ENCODE data around the gene GPLD1. TPM values are rescaled to one million over a fixed set of nuclear protein-coding genes. Genes with fewer than 3 reads are reported as not detected.

Gene GPLD1
- total and polyA plus RNA-seq, 2 donors (not counting 1 experiment from before 2014, with no cell fraction given) = under 0.01 to 0.07 TPM

DNA sequence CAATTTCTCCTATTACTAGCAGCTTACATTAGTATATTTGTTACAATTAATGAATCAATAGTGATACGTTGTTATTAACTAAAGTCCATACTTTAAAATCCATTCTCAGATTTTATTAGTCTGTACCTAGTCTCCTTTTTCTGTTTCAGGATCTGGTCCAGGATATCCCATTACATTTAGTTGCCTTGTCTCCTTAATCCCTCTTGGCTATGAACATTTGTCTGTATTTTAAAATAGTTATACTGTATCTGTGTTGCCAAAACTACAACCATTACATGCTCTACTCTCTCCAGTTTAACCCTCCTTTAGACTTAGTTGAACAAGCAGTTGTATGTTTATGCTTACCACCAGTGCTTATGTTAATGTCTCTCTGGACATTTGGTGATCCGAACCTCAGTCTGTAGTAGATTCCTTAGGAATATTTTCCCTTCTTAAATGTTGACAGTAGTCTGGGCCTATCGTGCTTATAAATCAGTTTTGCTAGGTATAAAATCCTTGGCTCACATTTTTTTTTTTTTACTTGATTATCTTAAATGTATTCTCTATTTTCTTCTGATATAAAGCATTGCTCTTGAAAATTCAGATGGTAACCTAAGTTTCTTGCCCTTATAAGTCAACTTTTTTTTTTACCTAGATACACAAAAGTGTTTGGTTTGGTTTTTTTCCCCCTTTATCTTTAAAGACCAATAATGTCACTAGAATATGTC is 17.6 kb upstream of the GPLD1 start:
- Histone ChIP-seq H3K4me2 (ENCODE audit: extremely low read depth, insufficient read depth, low read length) (no peak overlapping the region), H2AFZ (ENCODE audit: low read length) (no peak overlapping the region), H3K27ac (ENCODE audit: insufficient read depth, low read length) (no peak overlapping the region), H4K20me1 (ENCODE audit: control insufficient read depth, extremely low read depth, insufficient read depth, low read length) (no peaks in the 10 kb centered on the region), H3K4me1 (ENCODE audit: control insufficient read depth, extremely low read depth, insufficient read depth, low read length) (no peaks in the 10 kb centered on the region), H3K27me3 (ENCODE audit: control insufficient read depth, insufficient read depth, low read length) (no peaks in the 10 kb centered on the region), H3K79me2 (ENCODE audit: control insufficient read depth, insufficient read depth, low read length) (no peaks in the 10 kb centered on the region), H3K9ac (ENCODE audit: insufficient read depth, low read length) (no peak overlapping the region), H3K9me3 (ENCODE audit: control insufficient read depth, insufficient read depth, low read depth, low read length) (no peaks in the 10 kb centered on the region), H3K4me3 (replicated peaks in 1 of 4; ENCODE audit: control extremely low read depth in 1 of 4, insufficient read depth in 1 of 4, low read depth in 3 of 4, low read length in 4 of 4) (no peak overlapping the region), H3K36me3 (ENCODE audit: control insufficient read depth, insufficient read depth, low read length) (no peaks in the 10 kb centered on the region)
- TF ChIP-seq, protein P1, sequence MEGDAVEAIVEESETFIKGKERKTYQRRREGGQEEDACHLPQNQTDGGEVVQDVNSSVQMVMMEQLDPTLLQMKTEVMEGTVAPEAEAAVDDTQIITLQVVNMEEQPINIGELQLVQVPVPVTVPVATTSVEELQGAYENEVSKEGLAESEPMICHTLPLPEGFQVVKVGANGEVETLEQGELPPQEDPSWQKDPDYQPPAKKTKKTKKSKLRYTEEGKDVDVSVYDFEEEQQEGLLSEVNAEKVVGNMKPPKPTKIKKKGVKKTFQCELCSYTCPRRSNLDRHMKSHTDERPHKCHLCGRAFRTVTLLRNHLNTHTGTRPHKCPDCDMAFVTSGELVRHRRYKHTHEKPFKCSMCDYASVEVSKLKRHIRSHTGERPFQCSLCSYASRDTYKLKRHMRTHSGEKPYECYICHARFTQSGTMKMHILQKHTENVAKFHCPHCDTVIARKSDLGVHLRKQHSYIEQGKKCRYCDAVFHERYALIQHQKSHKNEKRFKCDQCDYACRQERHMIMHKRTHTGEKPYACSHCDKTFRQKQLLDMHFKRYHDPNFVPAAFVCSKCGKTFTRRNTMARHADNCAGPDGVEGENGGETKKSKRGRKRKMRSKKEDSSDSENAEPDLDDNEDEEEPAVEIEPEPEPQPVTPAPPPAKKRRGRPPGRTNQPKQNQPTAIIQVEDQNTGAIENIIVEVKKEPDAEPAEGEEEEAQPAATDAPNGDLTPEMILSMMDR (conservative IDR thresholded peaks at IDR 0.05 in 1 of 2, IDR thresholded peaks at IDR 0.05 in 1 of 2; ENCODE audit: low read depth in 1 of 2, low read length in 2 of 2) = no peak
- TF ChIP-seq EZH2 (IDR thresholded peaks at IDR 0.05; ENCODE audit: low read length, missing control alignments) = no peak
- DNase-seq (ENCODE audit: low read depth in 2 of 2) = no peak

DNA sequence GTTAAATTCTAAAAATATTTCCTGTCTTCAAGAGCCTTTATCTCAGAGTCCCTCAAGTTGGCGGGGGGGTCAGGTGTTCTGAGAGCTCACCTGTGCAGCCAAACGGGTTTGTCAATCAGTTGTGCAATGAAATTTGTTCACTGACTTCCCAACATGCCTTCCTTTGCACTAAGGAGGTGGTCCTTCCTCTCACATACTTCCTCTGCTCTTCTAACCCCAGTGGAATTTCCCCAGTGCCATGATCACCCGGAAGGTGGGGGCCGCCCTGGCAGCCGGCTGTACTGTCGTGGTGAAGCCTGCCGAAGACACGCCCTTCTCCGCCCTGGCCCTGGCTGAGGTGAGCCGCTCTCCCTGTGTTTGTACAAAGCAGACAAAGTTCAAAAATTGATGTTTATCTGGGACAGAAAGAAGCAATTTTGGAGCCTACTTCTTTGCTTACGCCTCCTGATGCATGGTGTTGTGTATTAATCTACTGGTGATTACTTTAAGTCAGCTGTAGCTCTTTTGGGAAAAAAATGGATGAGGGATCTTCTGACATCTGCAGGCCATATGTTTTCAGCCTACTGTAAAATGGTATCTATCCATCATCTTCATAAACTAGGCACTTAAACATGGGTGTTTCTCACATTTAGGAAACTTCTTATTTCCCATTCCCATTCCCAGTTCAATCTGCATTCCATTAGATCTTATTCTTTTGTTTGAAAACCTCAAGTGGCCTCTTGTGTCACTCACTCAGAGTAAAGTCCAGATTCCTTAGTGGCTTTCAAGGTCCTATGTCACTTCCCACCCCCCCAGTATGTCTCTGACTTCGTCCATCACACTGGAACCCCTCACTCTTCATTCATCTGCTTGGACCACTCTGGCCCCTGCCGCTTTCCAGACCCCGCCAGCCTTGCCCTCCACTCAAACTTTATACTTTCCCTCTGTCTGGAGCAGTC is 15.5 kb upstream of the GPLD1 start:
- TF ChIP-seq, protein P1 (conservative IDR thresholded peaks at IDR 0.05 in 1 of 2, IDR thresholded peaks at IDR 0.05 in 1 of 2; ENCODE audit: low read depth in 1 of 2, low read length in 2 of 2) = no peak
- TF ChIP-seq EZH2 (IDR thresholded peaks at IDR 0.05; ENCODE audit: low read length, missing control alignments) = no peak
- no peak overlapping the region for H3K27ac ChIP-seq (ENCODE audit: insufficient read depth, low read length)

DNA sequence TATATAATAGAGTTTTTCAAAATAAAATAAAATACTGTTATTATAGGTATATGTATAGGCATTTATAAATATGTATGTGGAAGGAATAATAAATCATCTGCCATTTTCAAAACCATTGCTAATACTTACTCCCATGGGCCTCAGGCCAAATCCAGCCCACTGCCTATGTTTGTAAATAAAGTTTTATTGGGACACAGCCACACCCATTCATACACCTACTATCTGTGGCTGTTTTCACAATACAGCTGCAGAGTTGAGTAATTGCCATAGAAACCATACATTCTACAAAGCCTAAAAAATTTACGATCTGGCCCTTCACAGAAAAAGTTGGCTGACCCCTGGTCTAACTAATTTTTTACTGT is 14.9 kb upstream of the GPLD1 start:
- Histone ChIP-seq H3K36me3 (ENCODE audit: control insufficient read depth, insufficient read depth, low read length) (no peaks in the 10 kb centered on the region), H3K27ac (ENCODE audit: insufficient read depth, low read length) (no peak overlapping the region), H3K4me1 (ENCODE audit: control insufficient read depth, extremely low read depth, insufficient read depth, low read length) (no peaks in the 10 kb centered on the region), H3K27me3 (ENCODE audit: control insufficient read depth, insufficient read depth, low read length) (no peaks in the 10 kb centered on the region), H3K9ac (ENCODE audit: insufficient read depth, low read length) (no peak overlapping the region), H4K20me1 (ENCODE audit: control insufficient read depth, extremely low read depth, insufficient read depth, low read length) (no peaks in the 10 kb centered on the region), H3K79me2 (ENCODE audit: control insufficient read depth, insufficient read depth, low read length) (no peaks in the 10 kb centered on the region), H3K9me3 (ENCODE audit: control insufficient read depth, insufficient read depth, low read depth, low read length) (no peaks in the 10 kb centered on the region), H3K4me2 (ENCODE audit: extremely low read depth, insufficient read depth, low read length) (no peak overlapping the region), H2AFZ (ENCODE audit: low read length) (no peak overlapping the region), H3K4me3 (replicated peaks in 1 of 4; ENCODE audit: control extremely low read depth in 1 of 4, insufficient read depth in 1 of 4, low read depth in 3 of 4, low read length in 4 of 4) (no peak overlapping the region)
- DNase-seq (ENCODE audit: low read depth in 2 of 2) = no peak
- TF ChIP-seq, protein P1 (conservative IDR thresholded peaks at IDR 0.05 in 1 of 2, IDR thresholded peaks at IDR 0.05 in 1 of 2; ENCODE audit: low read depth in 1 of 2, low read length in 2 of 2) = no peak
- no peak for TF ChIP-seq EZH2 (IDR thresholded peaks at IDR 0.05; ENCODE audit: low read length, missing control alignments)

More for the DNA sequence above, 15.5 kb upstream of the GPLD1 start:
- Histone ChIP-seq H4K20me1 (ENCODE audit: control insufficient read depth, extremely low read depth, insufficient read depth, low read length) (no peaks in the 10 kb centered on the region), H3K9me3 (ENCODE audit: control insufficient read depth, insufficient read depth, low read depth, low read length) (no peaks in the 10 kb centered on the region), H3K9ac (ENCODE audit: insufficient read depth, low read length) (no peak overlapping the region), H3K4me2 (ENCODE audit: extremely low read depth, insufficient read depth, low read length) (no peak overlapping the region), H3K27me3 (ENCODE audit: control insufficient read depth, insufficient read depth, low read length) (no peaks in the 10 kb centered on the region), H3K4me3 (replicated peaks in 1 of 4; ENCODE audit: control extremely low read depth in 1 of 4, insufficient read depth in 1 of 4, low read depth in 3 of 4, low read length in 4 of 4) (no peak overlapping the region), H2AFZ (ENCODE audit: low read length) (no peak overlapping the region), H3K79me2 (ENCODE audit: control insufficient read depth, insufficient read depth, low read length) (no peaks in the 10 kb centered on the region), H3K36me3 (ENCODE audit: control insufficient read depth, insufficient read depth, low read length) (no peaks in the 10 kb centered on the region), H3K4me1 (ENCODE audit: control insufficient read depth, extremely low read depth, insufficient read depth, low read length) (no peaks in the 10 kb centered on the region)
- peak in 1 of 2 donors; percentile 13 for DNase-seq (ENCODE audit: low read depth in 2 of 2)
